H1 (cell line): Measurements from ENCODE around the gene OTOF. TPM values are rescaled to one million over a fixed set of nuclear protein-coding genes. Genes with fewer than 3 reads are reported as not detected.

ENCODE experiments used
- CHD7 ChIP-seq: fragments of 300-600 bp; sonication (generic); IDR thresholded peaks from 2 replicates; pipeline ENCODE4 v1.7.1; 2012; ENCODE audit warnings: low read length, moderate library complexity, mild to moderate bottlenecking, inconsistent platforms; ENCODE audit not compliant: insufficient replicate concordance
- EGR1 ChIP-seq: IDR thresholded peaks from 2 replicates; pipeline ENCODE4 v1.6.1; 2011; ENCODE audit warnings: low read depth, low read length, borderline replicate concordance
- GABPA ChIP-seq: IDR thresholded peaks from 2 replicates; pipeline ENCODE4 v1.6.1; 2011; ENCODE audit warnings: mild to moderate bottlenecking, low read length, moderate library complexity, borderline replicate concordance; ENCODE audit not compliant: insufficient read depth
- SP4 ChIP-seq: IDR thresholded peaks from 2 replicates; pipeline ENCODE4 v1.6.1; 2012; ENCODE audit warnings: low read length, inconsistent platforms
- polyA plus RNA-seq, 7 experiments: library from polyadenylated mRNA; depleted of rRNA in 3 of 7; stranded (reverse) in 5 of 7; unstranded in 2 of 7; fragments of >200 nt in 5 of 7; fragments of 200-250 nt in 2 of 7; gene quantifications; 1 replicate in 5 of 7; 2 replicates in 1 of 7; 4 replicates in 1 of 7; pipeline versions ENCODE4 v1.2.1 to v1.2.3, GENCODE V29; 2011 to 2013; ENCODE audit warnings: missing spikeins in 2 of 7, mixed read lengths in 2 of 7
- total RNA-seq: library from RNA; stranded (reverse); fragmentation: NEBNext Ultra II Directional; extraction: Animal tissue kit (Norgen Biotek cat#: 25700); gene quantifications from 2 replicates; pipeline ENCODE4 v1.2.1, GENCODE V29; 2021

OTOF gene
- total and polyA plus RNA-seq, 2 of the 8 experiments (the other 6 are each of a cell fraction or from before 2014, with no cell fraction given) = 0.06 TPM; not detected in 1

GRCh38 chr2:26500406-26500805 is 22.5 kb upstream of the OTOF start (continued):
- TF ChIP-seq CHD7 (no peak), SP4 (no peak), GABPA (no peak), EGR1 (no peak)
